DMS153 (cell line): ENCODE results near the gene SPDYE17.
"Not testable (repeated sequence)": the region's sequence is repeated elsewhere in the genome, so short reads cannot be mapped to it uniquely, and the experiment has no call there.

Source experiments
- DNase-seq: peaks from one replicate; lab custom pipeline; 2025; lab: John Stamatoyannopoulos, UW

Gene SPDYE17

DNA sequence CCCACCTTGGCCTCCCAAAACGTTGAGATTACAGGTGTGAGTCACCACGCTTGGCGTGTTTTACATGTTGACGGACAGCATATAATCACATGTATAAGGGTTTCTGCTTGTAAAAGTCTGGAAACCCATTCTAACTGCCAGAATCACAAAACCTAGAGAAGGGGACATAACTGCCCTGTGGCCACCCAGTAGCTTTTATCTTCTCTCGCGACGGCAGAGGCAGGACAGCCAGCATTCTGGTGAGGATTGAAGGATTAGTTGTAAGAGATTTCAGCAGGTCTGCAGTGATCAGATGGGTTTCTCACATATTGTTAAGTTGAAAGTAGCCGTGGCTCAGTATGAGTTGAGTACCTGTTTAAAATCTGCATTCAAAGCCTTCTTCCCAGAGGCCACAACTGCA is 59.8 kb downstream of the SPDYE17 start:
- DNase-seq: not testable (repeated sequence)
